ENCODE data around the gene RASAL2. TPM values are rescaled to one million over a fixed set of nuclear protein-coding genes. Genes with fewer than 3 reads are reported as not detected.

The RASAL2 gene
- total RNA-seq, 4 donors from 2014 or later, result 31.8 to 48.3 (median 37.8) TPM

DNA sequence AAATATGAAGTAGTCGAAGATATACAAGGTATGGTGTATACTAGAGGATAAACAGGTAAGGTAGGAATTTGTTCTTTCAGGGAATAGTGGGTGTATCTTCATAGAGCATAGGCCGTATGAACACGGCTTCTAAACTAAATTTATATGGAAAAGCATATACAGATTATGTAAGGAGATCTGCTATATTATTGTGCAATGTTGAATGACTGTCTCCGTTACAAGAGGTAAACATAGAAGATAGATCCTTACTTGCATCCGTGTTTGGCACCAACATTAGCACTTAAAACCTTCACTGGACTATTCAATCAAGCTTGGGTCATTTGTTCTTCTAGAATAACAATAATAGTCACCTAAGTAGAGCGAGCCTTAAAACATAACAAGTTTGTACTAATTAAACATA lies 357.0 kb downstream of the RASAL2 start:
- 93% methylated on average over 6 of the region's 6 CpGs for WGBS
- peaks cover 16% of the 10 kb centered on the region for H3K36me3 ChIP-seq
- H3K4me1 ChIP-seq, result no peaks in the 10 kb centered on the region
- DNase-seq (ENCODE audit: low spot score in 2 of 2), result no peak
- no peak overlapping the region for H3K4me3 ChIP-seq
- TF ChIP-seq EP300 (IDR thresholded peaks at IDR 0.05), result no peak
- no peaks in the 10 kb centered on the region for H3K9me3 ChIP-seq
- H3K27ac ChIP-seq, result no peak overlapping the region
- no peaks in the 10 kb centered on the region for H3K27me3 ChIP-seq

DNA sequence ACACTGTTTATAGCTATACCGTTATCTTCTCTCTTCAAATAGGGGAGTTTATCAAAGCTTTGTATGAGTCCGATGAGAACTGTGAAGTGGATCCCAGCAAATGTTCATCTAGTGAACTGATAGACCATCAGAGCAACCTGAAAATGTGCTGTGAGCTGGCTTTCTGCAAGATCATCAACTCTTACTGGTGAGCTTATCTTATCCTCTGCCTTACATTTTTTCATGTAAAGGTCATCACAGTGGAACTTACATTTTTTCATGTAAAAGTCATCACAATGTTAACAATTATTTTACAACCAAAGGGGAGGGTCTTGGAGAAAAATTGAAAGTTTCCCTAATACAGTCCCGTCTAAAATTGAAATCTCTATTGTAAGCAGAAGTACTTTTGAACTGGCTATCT lies 357.6 kb downstream of the RASAL2 start:
- no peak for DNase-seq (ENCODE audit: low spot score in 2 of 2)
- TF ChIP-seq POLR2A (IDR thresholded peaks at IDR 0.05) (no peak), EP300 (IDR thresholded peaks at IDR 0.05) (no peak), POLR2AphosphoS5 (IDR thresholded peaks at IDR 0.05) (no peak), CTCF (IDR thresholded peaks at IDR 0.05) (no peak)
- H3K4me1 ChIP-seq, result no peaks in the 10 kb centered on the region
- no peak overlapping the region for H3K27ac ChIP-seq
- H3K9me3 ChIP-seq, result no peaks in the 10 kb centered on the region
- no peaks in the 10 kb centered on the region for H3K27me3 ChIP-seq
- H3K36me3 ChIP-seq, result peaks cover 20% of the 10 kb centered on the region
- 88% methylated on average over 3 of the region's 3 CpGs for WGBS
- H3K4me3 ChIP-seq, result no peak overlapping the region

DNA sequence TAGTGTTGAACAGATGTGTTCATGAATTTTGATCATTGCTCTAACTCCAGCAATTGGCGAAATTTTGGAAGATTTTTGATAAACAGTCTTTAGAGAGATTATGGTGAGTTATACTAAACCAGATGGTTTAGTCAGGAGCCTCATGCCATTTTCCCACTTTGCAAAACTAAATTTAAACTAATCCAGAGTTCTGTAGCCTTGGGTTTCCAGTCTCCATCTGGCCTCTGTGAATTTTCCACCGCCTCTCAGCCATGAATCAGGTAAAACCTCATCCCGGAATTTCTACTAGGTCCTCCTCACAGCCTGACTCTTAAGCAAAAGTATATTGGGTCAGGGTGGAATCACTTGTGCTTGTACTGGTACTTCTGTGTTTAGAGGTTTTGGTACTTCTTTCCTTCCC lies 358.1 kb downstream of the RASAL2 start:
- no peak for DNase-seq (ENCODE audit: low spot score in 2 of 2)
- H3K27me3 ChIP-seq, result no peaks in the 10 kb centered on the region
- TF ChIP-seq CTCF (IDR thresholded peaks at IDR 0.05) (no peak), POLR2A (IDR thresholded peaks at IDR 0.05) (no peak), POLR2AphosphoS5 (IDR thresholded peaks at IDR 0.05) (no peak), EP300 (IDR thresholded peaks at IDR 0.05) (no peak)
- peaks cover 25% of the 10 kb centered on the region for H3K36me3 ChIP-seq
- no peaks in the 10 kb centered on the region for H3K4me1 ChIP-seq
- H3K4me3 ChIP-seq, result no peak overlapping the region
- H3K9me3 ChIP-seq, result no peaks in the 10 kb centered on the region
- H3K27ac ChIP-seq, result no peak overlapping the region
- WGBS, result 95% methylated on average over 3 of the region's 3 CpGs

- TF ChIP-seq POLR2A (IDR thresholded peaks at IDR 0.05), result no peak
- no peak for TF ChIP-seq EP300 (IDR thresholded peaks at IDR 0.05)
- no peak for TF ChIP-seq POLR2AphosphoS5 (IDR thresholded peaks at IDR 0.05)
- no peak for TF ChIP-seq CTCF (IDR thresholded peaks at IDR 0.05)
Observed at GRCh38 chr1:178456472-178456871, 362.6 kb downstream of the RASAL2 start.

DNA sequence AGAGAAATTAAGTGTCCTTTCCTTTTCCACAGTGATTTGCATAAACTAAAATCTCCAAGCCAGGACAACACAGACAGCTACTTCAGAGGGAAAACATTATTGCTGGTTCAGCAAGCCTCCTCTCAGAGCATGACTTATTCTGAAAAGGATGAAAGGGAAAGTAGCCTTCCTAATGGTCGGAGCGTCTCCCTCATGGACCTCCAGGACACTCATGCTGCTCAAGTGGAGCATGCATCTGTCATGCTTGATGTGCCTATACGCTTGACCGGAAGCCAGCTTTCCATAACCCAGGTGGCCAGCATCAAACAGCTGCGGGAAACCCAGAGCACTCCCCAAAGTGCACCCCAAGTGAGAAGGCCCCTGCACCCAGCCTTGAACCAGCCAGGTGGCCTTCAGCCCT lies 363.7 kb downstream of the RASAL2 start:
- 98% methylated on average over 5 of the region's 5 CpGs for WGBS
- Histone ChIP-seq H3K4me3 (no peak overlapping the region), H3K36me3 (peaks cover 30% of the 10 kb centered on the region), H3K27me3 (no peaks in the 10 kb centered on the region), H3K27ac (no peak overlapping the region), H3K4me1 (no peaks in the 10 kb centered on the region), H3K9me3 (no peaks in the 10 kb centered on the region)
- TF ChIP-seq CTCF (IDR thresholded peaks at IDR 0.05), result no peak
- no peak for TF ChIP-seq POLR2A (IDR thresholded peaks at IDR 0.05)
- no peak for TF ChIP-seq EP300 (IDR thresholded peaks at IDR 0.05)
- TF ChIP-seq POLR2AphosphoS5 (IDR thresholded peaks at IDR 0.05), result no peak
- no peak for DNase-seq (ENCODE audit: low spot score in 2 of 2)

More at GRCh38 chr1:178456472-178456871, 362.6 kb downstream of the RASAL2 start:
- WGBS, result 89% methylated on average over 13 of the region's 13 CpGs
- Histone ChIP-seq H3K27me3 (no peaks in the 10 kb centered on the region), H3K36me3 (peaks cover 39% of the 10 kb centered on the region), H3K4me1 (no peaks in the 10 kb centered on the region), H3K9me3 (no peaks in the 10 kb centered on the region), H3K27ac (no peak overlapping the region), H3K4me3 (no peak overlapping the region)
- no peak for DNase-seq (ENCODE audit: low spot score in 2 of 2)

- H3K4me1 ChIP-seq, result no peaks in the 10 kb centered on the region
- no peaks in the 10 kb centered on the region for H3K9me3 ChIP-seq
- peaks cover 28% of the 10 kb centered on the region for H3K36me3 ChIP-seq
- DNase-seq (ENCODE audit: low spot score in 2 of 2), result no peak
- no peaks in the 10 kb centered on the region for H3K27me3 ChIP-seq
- no peak overlapping the region for H3K4me3 ChIP-seq
- WGBS, result 86% methylated on average over 8 of the region's 12 CpGs
- no peak overlapping the region for H3K27ac ChIP-seq
- TF ChIP-seq EP300 (IDR thresholded peaks at IDR 0.05), result no peak
- no peak for TF ChIP-seq POLR2A (IDR thresholded peaks at IDR 0.05)
- TF ChIP-seq POLR2AphosphoS5 (IDR thresholded peaks at IDR 0.05), result no peak
- no peak for TF ChIP-seq CTCF (IDR thresholded peaks at IDR 0.05)
Observed at GRCh38 chr1:178458203-178458602, 364.3 kb downstream of the RASAL2 start.

Measured in suprapubic skin (tissue), 4 donors.